GM18909 (cell line): ENCODE data around the gene HSPB7.
"Not testable (repeated sequence)": the region's sequence is repeated elsewhere in the genome, so short reads cannot be mapped to it uniquely, and the experiment has no call there.

ENCODE experiments used
- ATAC-seq: cut with Tn5 transposase; IDR thresholded peaks from one replicate; pipeline ENCODE4 v1.9.1; 2021; ENCODE audit warnings: mild to moderate bottlenecking; ENCODE audit not compliant: unreplicated experiment, poor library complexity

HSPB7 gene

DNA sequence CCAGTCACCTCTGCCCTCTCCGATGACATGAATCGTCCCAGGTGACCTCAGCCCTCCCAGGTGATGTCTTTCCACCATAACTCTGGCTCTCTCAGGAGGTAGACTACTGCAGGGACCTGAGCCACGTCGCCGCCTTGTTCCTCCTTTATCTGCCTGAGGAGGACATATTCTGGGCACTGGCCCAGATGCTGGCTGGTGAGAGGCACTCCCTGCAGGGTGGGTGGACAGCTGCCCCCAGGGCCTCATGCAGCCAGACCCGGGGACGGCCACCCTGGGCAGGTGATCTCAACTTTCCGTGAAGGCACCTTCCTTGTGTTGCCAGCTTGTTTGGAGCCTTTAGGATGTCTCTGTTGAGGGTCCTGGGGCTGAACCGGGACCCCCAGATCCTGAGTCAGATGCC, 28.1 kb downstream of the HSPB7 start:
- no peak for ATAC-seq

DNA sequence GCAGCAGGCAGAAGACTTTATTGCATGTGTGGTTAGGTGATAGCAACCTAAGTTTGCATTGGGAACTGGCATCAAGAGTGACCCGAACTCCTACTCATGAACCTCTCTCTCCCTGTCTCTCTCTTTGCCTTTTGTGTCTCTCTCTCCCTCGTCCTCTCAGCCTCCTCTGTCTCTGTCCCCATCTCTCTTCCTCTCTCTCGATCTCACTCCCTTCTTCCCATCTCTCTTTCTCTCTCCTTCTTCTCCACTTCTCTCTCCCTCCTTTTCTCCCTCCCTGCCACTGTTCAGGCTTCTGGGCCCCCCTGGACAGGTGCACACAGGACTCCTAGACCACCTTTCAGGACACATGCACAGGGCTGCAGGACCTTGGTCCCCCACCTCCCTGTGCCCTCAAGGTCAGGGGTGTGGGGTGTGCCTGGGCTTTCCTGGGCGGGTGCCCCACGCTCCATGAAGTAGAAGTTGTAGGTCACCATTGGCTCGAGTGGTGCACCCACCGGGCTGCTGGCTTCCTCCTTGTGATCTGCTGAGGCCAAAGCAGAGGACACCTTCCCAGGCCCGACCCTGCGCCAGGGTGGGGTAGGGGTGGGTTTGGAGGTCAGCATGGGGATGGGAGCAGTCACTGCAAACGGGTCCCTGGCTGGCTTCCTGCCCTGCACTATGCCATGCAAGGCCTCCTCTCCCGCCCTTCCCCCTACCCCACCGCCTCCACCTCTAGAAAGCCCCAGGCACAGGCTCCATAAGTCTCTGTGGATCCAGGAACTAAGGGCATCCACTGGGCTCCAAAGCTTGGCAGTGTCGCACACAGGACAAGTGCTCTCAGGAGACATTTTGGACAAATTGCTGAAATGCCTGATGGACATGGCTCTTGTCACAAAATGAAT, 28.7 kb downstream of the HSPB7 start:
- no peak for ATAC-seq

DNA sequence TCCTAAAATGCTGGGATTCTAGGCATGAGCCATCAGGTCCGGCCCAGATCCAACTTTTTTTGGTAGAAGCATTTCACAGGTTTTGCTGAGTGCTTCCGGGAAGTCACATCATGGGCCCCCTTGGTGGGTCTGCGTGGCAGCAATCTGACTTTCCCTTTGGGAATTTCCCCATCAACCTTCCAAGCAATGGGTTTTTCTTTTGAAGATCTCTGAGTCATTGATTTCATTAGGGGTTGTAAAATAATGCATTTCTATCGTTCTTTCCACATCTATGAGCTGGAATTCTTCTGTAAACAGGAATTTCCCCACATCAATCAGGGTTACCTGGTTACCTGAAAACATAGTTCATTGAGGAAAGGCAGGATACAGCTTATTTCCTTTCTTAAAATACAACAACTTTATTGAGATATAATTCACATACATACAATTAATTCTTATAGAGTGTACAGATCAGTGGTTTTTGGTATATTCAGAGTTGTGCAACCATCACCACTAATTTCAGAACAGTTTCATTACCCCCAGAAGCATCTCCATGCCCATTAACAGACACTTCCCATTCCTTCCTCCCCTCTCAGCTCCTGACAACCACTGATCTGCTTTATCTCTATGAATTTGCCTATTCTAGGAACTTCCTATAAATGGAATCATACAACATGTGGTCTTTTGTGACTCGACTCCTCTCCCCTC, 32.1 kb downstream of the HSPB7 start:
- no peak for ATAC-seq

GRCh38 chr1:15983275-15983674, 34.6 kb downstream of the HSPB7 start:
- no peak for ATAC-seq

- no peak for ATAC-seq
Observed at GRCh38 chr1:15981679-15982078, 36.2 kb downstream of the HSPB7 start.

DNA sequence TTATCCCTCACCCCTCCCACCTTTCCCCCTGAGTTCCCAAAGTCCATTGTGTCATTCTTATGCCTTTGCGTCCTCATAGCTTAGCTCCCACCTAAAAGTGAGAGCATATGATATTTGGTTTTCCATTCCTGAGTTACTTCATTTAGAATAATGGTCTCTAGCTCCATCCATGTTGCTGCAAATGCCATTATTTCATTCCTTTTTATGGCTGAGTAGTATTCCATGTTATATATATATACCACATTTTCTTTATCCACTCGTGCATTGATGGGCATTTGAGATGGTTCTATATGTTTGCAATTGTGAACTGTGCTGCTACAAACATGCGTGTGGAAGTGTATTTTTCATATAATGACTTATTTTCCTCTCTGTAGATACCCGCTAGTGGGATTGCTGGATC, 39.9 kb downstream of the HSPB7 start:
- not testable (repeated sequence) for ATAC-seq

DNA sequence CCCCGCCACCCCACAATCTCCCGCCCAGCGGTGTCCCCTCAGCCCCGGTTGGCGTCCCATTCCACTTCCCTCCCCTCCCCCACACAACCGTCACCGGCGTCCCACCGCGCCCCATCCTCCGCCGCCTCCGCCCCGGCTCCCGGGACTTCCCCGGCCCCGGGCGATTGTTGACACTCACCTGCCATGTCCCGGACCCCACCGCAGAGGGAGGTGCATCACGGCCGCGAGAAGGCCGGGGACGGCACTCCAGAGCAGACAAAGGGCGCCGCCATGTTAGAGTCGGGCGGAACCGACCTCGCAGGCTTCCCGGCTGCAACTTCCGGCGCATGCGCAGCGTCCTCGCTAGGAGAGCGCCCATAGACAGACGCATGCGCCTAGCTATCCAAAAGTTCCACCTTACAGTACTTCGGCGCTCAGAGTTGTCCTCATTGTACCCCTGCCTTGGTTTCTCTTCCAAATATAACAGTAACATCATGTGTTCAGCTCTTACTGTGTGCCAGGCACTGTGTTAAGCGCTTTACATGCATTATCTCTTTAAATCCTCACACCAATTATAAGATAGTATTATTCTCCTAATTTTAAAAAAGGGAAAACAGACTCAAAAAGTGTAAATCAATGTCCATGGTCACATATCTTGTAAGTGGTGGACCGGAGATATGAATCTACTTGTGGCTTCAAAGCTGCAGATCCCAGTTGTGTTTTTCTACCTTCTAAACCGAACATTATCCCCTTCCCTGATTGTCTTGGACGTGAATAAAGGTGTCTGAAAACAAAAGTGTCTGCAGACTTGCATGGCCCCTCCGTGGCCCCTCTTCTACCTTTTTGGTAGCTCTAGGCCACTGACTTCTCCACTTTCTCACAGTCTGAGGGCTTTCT, 41.8 kb downstream of the HSPB7 start, which contains the start of gene ZBTB17:
TSS of gene ZBTB17 (minus strand) at position 297 of the 876 bp plus-strand sequence. CDS start 27,606 bp downstream, outside the sequence.
- ATAC-seq, result peak; percentile 86

- ATAC-seq, result peak; percentile 63
Observed at GRCh38 chr1:15975358-15975804, 42.5 kb downstream of the HSPB7 start.

DNA sequence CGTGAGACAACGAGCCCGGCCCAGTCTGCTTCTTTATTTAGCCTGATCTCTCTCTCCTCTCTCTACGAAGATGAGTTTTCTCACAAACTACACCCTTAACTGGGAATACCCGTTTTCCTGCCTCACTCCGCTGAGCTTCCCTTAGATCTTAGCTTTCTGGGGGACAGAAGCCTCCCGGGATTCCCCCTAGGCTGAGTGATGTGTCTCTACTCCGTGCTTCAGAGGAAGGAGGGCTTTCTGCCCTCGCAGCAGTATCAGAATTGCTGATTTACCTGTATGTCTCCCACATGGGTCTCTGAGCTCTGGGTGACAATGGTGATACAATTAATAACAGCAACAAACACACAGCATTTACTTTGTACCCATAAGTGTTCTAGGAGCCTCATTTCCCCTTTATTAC, 43.0 kb downstream of the HSPB7 start:
- no peak for ATAC-seq

- no peak for ATAC-seq
Observed at GRCh38 chr1:15973772-15974171, 44.1 kb downstream of the HSPB7 start.

- no peak for ATAC-seq
Observed at GRCh38 chr1:15972409-15972808, 45.4 kb downstream of the HSPB7 start.

- no peak for ATAC-seq
Observed at GRCh38 chr1:15970911-15971310, 46.9 kb downstream of the HSPB7 start.

DNA sequence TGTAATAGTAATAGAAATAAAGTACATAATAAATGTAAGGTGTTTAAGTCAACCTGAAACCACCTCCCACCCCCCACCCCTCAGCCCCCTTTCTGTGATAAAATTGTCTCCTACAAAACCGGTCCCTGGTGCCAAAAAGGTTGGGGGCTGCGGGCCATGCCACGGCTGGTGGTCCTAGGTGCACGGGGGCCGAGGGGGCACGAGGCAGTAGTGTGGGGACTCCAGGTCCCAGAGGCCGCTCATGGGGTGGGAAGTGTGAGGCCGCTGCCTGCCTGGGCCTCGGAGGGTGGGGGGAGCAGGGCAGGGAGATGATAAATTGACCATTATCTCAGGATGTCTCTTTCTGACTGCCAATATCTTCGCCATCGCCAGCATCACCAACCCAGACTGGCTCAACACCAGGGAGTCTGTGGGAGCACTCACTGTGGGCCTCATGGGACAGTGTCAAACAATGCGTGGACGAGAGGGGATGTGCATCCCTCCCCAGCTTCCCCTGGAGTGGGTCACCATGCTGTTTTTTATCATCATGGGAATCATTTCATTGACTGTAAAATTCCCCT, 48.4 kb downstream of the HSPB7 start:
- ATAC-seq, result no peak

GRCh38 chr1:15968172-15968571, 49.7 kb downstream of the HSPB7 start:
- ATAC-seq, result no peak

DNA sequence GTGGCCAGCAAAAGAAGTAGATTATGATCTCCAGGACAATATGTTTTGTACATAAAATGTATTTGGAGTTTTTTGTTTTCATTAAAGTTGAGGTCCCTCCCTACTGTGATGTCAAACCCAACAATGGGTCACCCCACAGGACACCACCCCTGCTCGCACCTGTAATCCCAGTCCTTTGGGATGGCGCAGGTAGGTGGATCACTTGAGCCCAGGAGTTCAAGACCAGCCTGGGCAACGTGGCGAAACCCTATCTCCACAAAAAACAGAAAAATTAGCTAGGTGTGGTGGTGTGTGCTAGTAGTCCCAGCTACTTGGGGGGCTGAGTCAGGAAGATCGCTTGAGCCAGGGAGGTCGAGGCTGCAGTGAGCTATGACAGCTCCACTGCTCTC, 50.9 kb downstream of the HSPB7 start:
- no peak for ATAC-seq

- peak; percentile 70 for ATAC-seq
Observed at GRCh38 chr1:15966081-15966955, 51.5 kb downstream of the HSPB7 start.

DNA sequence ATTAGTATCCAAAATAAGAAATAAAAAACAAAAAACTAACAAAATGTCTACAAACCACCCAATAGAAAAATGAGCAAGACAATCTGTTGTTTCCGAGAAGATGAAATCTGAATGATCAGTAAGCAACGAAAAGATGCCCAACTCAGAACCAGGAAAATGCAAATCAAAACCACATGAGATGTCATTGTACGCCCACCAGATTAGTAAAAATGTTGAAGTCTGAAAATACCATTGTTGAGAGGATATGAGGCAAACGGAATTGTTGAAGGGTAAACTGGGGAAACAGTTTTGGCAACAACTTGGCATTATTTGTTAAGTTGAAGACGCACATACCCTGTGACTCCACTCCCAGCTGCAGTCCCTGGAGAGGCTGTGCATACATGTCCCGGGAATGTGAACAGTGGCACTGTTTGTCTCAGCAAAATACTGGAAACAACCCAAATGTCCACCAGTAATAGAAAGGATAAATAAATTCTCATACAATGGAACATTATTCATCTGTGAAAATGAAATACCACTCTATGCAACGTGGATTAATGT, 52.5 kb downstream of the HSPB7 start:
- no peak for ATAC-seq
